Right atrium auricular region (tissue), 2 donors: Measurements from ENCODE around the gene MAP2K5. TPM values are rescaled to one million over a fixed set of nuclear protein-coding genes. Genes with fewer than 3 reads are reported as not detected.

ENCODE experiments used
- DNase-seq: peaks from one replicate; pipeline ENCODE4 v3.0.0-alpha.2; 2019; ENCODE audit warnings: low spot score
- H3K27ac ChIP-seq, 2 donors: fragments of 200-600 bp; sonication (generic); 1 replicate in 1 of 2; 2 replicates in 1 of 2; pipeline ENCODE4 v1.5.1; 2016 to 2019
- H3K27me3 ChIP-seq, 2 donors: fragments of 200-600 bp; sonication (generic); one replicate each; pipeline versions ENCODE4 v1.5.1 to v1.6.0; 2017 to 2019
- H3K36me3 ChIP-seq: fragments of 200-600 bp; sonication (generic); one replicate; pipeline ENCODE4 v1.5.1; 2016
- H3K4me1 ChIP-seq, 2 donors: fragments of 200-600 bp; sonication (generic); one replicate each; pipeline versions ENCODE4 v1.5.1 to v1.6.0; 2017 to 2019
- H3K4me3 ChIP-seq, 2 donors: fragments of 200-600 bp; sonication (generic); 1 replicate in 1 of 2; 2 replicates in 1 of 2; pipeline ENCODE4 v1.5.1; 2017 to 2019; ENCODE audit warnings: mild to moderate bottlenecking in 1 of 2, moderate library complexity in 1 of 2
- H3K9me3 ChIP-seq, 2 donors: fragments of 200-600 bp; sonication (generic); one replicate each; pipeline ENCODE4 v1.5.1; 2019
- CTCF ChIP-seq, 2 donors: fragments of 200-600 bp; sonication (generic); IDR thresholded peaks; one replicate each; pipeline ENCODE4 v1.5.1; 2019; ENCODE audit warnings: antibody characterized with exemption in 2 of 2
- total RNA-seq, 2 donors: library from RNA; depleted of rRNA; stranded (reverse); fragments of >200 nt; gene quantifications; one replicate each; pipeline ENCODE4 v1.1.0, GENCODE V29; 2016

Gene MAP2K5
- total RNA-seq, 2 donors from 2014 or later: 5.8 to 6.7 TPM

DNA sequence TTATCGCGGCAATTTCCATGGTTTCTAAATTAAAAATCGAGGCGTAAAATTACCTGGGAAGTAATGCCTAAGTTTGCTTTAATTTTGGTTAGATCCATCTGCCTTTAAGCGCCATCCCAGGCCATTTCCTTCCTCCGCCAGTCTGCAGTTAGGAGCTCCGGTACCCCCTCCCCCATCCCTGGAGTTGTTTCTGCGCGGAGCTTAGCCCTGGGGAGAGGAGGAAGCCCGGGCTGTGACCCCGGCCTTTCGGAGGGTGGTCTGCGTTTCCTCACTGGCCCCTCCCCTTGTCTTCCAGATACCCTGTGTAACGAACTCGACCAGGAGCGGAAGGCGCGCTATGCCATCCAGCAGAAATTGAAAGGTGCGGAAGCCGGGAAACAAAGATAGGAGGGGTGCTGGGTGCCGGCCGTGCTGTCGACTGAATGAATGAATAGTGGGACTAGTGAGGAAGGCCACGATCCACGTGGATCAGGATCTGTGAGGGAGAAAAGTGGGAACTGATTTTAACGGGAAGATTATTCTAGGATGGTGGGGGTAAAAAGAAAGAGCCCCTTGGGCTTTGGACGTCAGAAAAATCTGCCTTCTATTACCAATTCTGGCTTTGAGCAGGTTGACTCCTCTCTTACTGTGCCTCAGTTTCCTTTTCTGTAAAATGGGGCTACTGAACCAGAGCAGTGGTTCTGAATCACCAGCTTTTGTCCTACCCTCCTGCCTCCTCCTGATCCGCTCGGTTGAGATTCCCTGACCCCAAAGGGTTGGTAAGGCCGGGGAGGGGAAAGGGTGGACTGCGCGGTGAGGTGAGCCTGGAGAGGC lies 290.6 kb downstream of the MAP2K5 start:
- Histone ChIP-seq H3K4me3 (peak overlapping the region in 1 of 2 donors; percentile 48), H3K9me3 (no peaks in the 10 kb centered on the region), H3K27ac (no peak overlapping the region), H3K4me1 (peaks cover 0 to 62% of the 10 kb centered on the region in 2 donors), H3K36me3 (no peaks in the 10 kb centered on the region), H3K27me3 (peaks cover 67 to 70% of the 10 kb centered on the region in 2 donors)
- TF ChIP-seq CTCF (IDR thresholded peaks at IDR 0.05): no peak
- no peak for DNase-seq

- no peaks in the 10 kb centered on the region for H3K36me3 ChIP-seq
- no peaks in the 10 kb centered on the region for H3K9me3 ChIP-seq
- H3K4me3 ChIP-seq: peak overlapping the region; percentile 21 to 48
- peaks cover 0 to 62% of the 10 kb centered on the region in 2 donors for H3K4me1 ChIP-seq
- H3K27ac ChIP-seq: no peak overlapping the region
- DNase-seq: peak; percentile 66
- peaks cover 61 to 62% of the 10 kb centered on the region in 2 donors for H3K27me3 ChIP-seq
- peak in 1 of 2 donors; percentile 67 for TF ChIP-seq CTCF (IDR thresholded peaks at IDR 0.05)
These were observed 291.4 kb downstream of the MAP2K5 start for GRCh38 chr15:67833710-67834511.

- peak overlapping the region; percentile 21 to 48 for H3K4me3 ChIP-seq
- H3K9me3 ChIP-seq: no peaks in the 10 kb centered on the region
- no peaks in the 10 kb centered on the region for H3K36me3 ChIP-seq
- DNase-seq: no peak
- no peak overlapping the region for H3K27ac ChIP-seq
- H3K27me3 ChIP-seq: peaks cover 52 to 54% of the 10 kb centered on the region in 2 donors
- no peak for TF ChIP-seq CTCF (IDR thresholded peaks at IDR 0.05)
- H3K4me1 ChIP-seq: peaks cover 0 to 59% of the 10 kb centered on the region in 2 donors
These were observed 292.2 kb downstream of the MAP2K5 start for GRCh38 chr15:67834581-67835296.

- H3K9me3 ChIP-seq: no peaks in the 10 kb centered on the region
- H3K4me1 ChIP-seq: peaks cover 0 to 56% of the 10 kb centered on the region in 2 donors
- H3K27ac ChIP-seq: no peak overlapping the region
- H3K4me3 ChIP-seq: peak overlapping the region; percentile 23 to 48
- no peaks in the 10 kb centered on the region for H3K36me3 ChIP-seq
- peaks cover 45 to 46% of the 10 kb centered on the region in 2 donors for H3K27me3 ChIP-seq
- DNase-seq: no peak
- TF ChIP-seq CTCF (IDR thresholded peaks at IDR 0.05): no peak
These were observed 293.0 kb downstream of the MAP2K5 start for GRCh38 chr15:67835297-67836133.

DNA sequence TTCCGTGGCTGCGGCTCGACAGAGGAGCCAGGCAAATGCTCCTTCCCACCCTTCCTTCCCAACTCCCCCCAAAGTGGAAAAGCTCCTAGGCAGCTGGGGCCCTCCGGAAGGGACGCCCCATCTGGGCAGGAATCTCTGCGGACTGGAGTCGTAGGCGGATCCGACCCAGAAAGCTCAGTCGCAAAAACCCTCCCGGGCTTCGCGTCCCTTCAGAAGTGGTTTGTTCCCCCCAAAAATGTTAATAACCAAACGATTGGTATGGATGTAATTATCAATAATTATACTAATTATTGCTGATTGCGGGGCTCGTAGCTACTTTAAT lies 293.6 kb downstream of the MAP2K5 start:
- peaks cover 39 to 40% of the 10 kb centered on the region in 2 donors for H3K27me3 ChIP-seq
- no peak for DNase-seq
- peak overlapping the region; percentile 23 to 48 for H3K4me3 ChIP-seq
- H3K36me3 ChIP-seq: no peaks in the 10 kb centered on the region
- peaks cover 0 to 57% of the 10 kb centered on the region in 2 donors for H3K4me1 ChIP-seq
- H3K9me3 ChIP-seq: no peaks in the 10 kb centered on the region
- TF ChIP-seq CTCF (IDR thresholded peaks at IDR 0.05): no peak
- no peak overlapping the region for H3K27ac ChIP-seq
